Activated CD8-positive, alpha-beta T cell treated with anti-CD3 and anti-CD28 coated beads, Interleukin-2, amount 10 ng/mL, durations not matched to agents 7 days and 5 days (primary cell): Measurements from ENCODE around the gene FGFRL1. TPM values are rescaled to one million over a fixed set of nuclear protein-coding genes. Genes with fewer than 3 reads are reported as not detected.

Source experiments
- ATAC-seq: fragments of 150-1000 bp; cut with Tn5 transposase; one replicate; pipeline ENCODE4 v1.10.0; 2021; ENCODE audit warnings: moderate library complexity
- CTCF ChIA-PET: fragments of 350-600 bp; sonication (Branson Sonifier 250); formaldehyde crosslinking; loops from one replicate; lab custom pipeline; 2021; ENCODE audit warnings: antibody characterized with exemption; lab: Charles Lee
- POLR2A ChIA-PET: fragments of 350-600 bp; sonication (Branson Sonifier 250); formaldehyde crosslinking; loops from one replicate; lab custom pipeline; 2021; ENCODE audit warnings: antibody characterized with exemption; lab: Charles Lee
- DNase-seq: peaks from one replicate; pipeline ENCODE4 v3.0.0-alpha.2; 2020
- H3K27ac Mint-ChIP-seq: one replicate; pipeline ENCODE4 v1.8.0; 2021; ENCODE audit warnings: mild to moderate bottlenecking, mixed read lengths
- H3K27me3 Mint-ChIP-seq: one replicate; pipeline ENCODE4 v1.8.0; 2021; ENCODE audit warnings: low read depth, mixed read lengths
- H3K36me3 Mint-ChIP-seq: one replicate; pipeline ENCODE4 v1.8.0; 2021; ENCODE audit warnings: low read depth, mixed read lengths
- H3K4me1 Mint-ChIP-seq: one replicate; pipeline ENCODE4 v1.8.0; 2021; ENCODE audit warnings: low read depth, mixed read lengths
- H3K4me3 Mint-ChIP-seq: one replicate; pipeline ENCODE4 v1.8.0; 2021; ENCODE audit warnings: mild to moderate bottlenecking, mixed read lengths
- H3K9me3 Mint-ChIP-seq: one replicate; pipeline ENCODE4 v1.8.0; 2022; ENCODE audit warnings: mixed read lengths; ENCODE audit not compliant: insufficient read depth
- total RNA-seq, 2 experiments: library from RNA; stranded (reverse); gene quantifications; one replicate each; pipeline ENCODE4 v1.2.3, GENCODE V29; 2021

The FGFRL1 gene, protein sequence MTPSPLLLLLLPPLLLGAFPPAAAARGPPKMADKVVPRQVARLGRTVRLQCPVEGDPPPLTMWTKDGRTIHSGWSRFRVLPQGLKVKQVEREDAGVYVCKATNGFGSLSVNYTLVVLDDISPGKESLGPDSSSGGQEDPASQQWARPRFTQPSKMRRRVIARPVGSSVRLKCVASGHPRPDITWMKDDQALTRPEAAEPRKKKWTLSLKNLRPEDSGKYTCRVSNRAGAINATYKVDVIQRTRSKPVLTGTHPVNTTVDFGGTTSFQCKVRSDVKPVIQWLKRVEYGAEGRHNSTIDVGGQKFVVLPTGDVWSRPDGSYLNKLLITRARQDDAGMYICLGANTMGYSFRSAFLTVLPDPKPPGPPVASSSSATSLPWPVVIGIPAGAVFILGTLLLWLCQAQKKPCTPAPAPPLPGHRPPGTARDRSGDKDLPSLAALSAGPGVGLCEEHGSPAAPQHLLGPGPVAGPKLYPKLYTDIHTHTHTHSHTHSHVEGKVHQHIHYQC
- 10 to 100 TPM in 1 of 2 experiments, 1 to 10 TPM in 1; 8.1 to 10.1 TPM for total RNA-seq

DNA sequence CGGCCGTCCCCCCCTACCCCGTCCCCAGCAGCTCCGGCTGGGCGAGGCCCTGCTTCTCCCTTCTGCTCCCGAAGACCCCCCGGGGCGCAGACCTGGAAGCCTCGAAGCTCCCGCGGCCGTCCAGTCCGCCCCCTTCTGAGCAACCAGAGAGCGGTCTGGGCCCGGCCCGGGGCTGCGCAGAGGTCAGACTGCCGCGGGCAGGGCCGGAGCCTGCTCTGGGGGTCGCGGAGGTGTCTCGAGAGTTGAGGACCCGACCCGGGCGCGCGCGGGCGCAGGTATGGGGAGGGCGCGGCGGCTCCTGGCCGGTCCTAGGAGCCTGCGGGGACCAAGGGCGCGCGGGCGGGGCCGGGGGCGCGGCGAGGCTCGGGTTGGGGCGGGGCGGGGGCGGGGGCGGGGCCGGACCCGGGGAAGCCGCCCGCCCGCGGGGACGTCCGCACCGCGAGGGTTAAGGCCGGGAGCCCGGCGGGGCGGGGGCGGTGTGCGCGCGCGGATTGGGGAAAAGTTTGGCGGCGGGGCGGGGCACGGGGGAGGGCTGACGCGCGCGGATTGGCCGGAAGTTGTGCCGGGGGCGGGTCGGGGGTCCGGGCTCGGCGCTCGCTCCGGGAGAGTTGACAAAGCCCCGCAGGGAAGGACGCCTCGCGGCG, at the start of gene FGFRL1:
Gene FGFRL1, plus strand, starts transcription at position 605 of the 644 bp plus-strand sequence. CDS start 860 bp downstream, outside the sequence.
- CTCF ChIA-PET = interaction anchor here (1.7 kb wide), 1 partner anchor 24 kb away, joined by 6 read pairs; the partner anchor contains the start of gene IDUA
- POLR2A ChIA-PET = interaction anchor here (0.6 to 1.3 kb wide), 3 partner anchors 11 to 319 kb away, joined by 3 read pairs; no protein-coding TSS in a partner anchor

DNA sequence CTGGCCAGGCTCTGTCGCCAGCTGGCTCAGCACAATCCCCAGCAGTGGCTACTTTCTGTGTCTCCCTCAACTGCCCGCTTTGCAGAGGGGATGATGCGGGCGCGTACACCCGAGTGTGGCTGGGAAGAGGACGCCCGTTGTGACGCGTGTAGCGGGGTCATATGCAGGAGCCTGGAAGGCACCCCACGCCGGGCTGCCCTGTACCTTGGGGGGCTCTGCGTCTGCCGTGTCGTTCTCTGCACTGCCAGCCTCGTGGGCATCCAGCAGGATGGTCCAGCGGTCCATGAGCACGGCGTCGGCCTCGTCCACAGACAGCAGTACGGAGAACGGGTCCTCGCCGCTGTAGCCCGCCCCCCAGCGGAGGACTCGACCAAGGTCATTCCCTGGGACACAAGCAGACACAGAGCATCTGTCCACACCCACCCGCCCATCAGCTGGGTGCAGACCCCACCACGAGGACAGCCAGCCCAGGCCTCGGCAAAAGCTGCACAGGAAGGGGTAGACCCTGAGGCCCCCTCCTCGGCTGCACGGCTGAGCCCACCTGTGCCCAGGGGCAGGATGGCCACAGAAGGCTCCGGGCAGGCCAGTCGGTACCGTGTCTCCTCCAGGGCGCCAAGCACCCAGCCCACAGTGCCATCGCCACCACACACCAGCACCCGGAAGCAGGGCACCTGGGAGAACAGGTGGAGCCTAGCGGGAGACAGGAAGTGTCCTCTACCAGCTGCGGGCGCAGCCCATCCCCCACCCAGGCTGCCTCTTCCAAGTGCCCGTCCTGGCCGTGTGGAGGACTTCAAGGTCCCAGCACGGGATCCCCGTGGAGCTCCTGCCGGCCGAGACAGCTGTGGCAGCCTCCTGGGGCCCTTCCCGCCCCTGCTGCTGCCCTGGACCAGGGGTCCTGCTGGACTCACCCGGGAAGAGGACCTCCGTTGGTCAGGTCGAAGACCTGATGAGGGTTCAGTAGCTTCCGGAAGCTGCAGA, 48.9 kb upstream of the FGFRL1 start:
- ChIA-PET POLR2A (interaction anchor here (1.0 kb wide), 1 partner anchor 11 kb away, joined by 3 read pairs; the partner anchor contains the start of gene DGKQ), CTCF (no interaction called here)
- Mint-ChIP-seq H3K4me1 (no peaks in the 10 kb centered on the region), H3K4me3 (no peak overlapping the region), H3K27me3 (no peaks in the 10 kb centered on the region), H3K27ac (no peak overlapping the region), H3K9me3 (no peaks in the 10 kb centered on the region), H3K36me3 (peaks cover 3% of the 10 kb centered on the region)
- DNase-seq (no peak), ATAC-seq (no peak)

More for the DNA sequence above, at the start of gene FGFRL1:
- peak; percentile 95 for DNase-seq
- peaks cover 26% of the 10 kb centered on the region for H3K27me3 Mint-ChIP-seq
- peak within 1 kb of the TSS; percentile 66 for H3K4me3 Mint-ChIP-seq
- H3K4me1 Mint-ChIP-seq = peaks cover 21% of the 10 kb centered on the region
- H3K27ac Mint-ChIP-seq = peak within 1 kb of the TSS; percentile 87
- no peaks in the 10 kb centered on the region for H3K9me3 Mint-ChIP-seq
- ATAC-seq = peak; percentile 60
- no peaks in the 10 kb centered on the region for H3K36me3 Mint-ChIP-seq

DNA sequence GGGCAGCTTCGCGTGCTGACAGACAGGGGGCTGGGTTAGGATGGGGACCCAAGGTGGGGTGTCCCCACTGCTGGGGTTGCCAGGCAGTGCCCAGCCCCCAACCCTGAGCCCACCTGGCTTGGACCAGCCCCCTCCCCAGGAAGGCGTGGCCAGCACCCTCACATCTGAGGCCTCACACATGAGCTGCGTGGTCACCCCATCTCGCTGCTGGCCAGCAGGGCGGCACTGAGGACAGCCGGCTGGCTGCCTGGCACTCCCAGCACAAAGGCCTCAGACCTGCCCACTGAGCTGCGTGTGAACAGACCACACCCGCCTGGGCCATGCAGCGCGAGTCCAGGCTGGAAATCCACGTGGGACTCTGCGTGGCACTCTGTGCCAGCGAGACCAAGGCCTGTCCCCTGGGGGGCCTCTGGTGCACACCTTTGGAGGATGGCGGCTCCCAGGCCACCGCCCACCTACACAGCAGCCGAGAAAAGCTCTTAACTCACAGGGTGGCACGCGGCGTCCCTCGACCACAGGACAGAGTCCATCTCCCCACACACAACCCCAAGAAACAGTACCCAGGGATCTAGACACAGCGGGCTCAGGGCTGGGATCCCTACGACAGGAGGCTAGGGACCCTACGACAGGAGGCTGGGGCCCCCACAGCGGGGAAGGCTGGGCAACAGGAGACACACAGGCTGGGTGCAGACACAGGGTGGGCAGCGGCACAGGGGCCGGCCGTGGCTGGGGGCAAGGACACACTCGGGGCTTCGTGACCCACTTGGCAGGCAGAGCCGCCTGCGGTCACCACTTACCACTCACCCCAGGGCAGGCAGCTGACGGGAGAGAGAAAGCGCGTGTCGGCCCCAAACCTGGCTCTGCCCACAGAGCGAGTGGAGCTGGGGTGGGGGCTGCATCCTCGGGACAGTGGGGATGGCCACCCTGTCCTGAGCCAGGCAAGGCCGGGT, 47.9 kb upstream of the FGFRL1 start:
- no peaks in the 10 kb centered on the region for H3K4me1 Mint-ChIP-seq
- ATAC-seq = no peak

GRCh38 chr4:964346-965025, 46.9 kb upstream of the FGFRL1 start:
- H3K4me1 Mint-ChIP-seq = no peaks in the 10 kb centered on the region
- no peak for DNase-seq
- H3K4me3 Mint-ChIP-seq = no peak overlapping the region
- CTCF ChIA-PET = no interaction called here
- no peak for ATAC-seq
- POLR2A ChIA-PET = no interaction called here
- H3K9me3 Mint-ChIP-seq = no peaks in the 10 kb centered on the region
- H3K36me3 Mint-ChIP-seq = no peaks in the 10 kb centered on the region
- H3K27me3 Mint-ChIP-seq = no peaks in the 10 kb centered on the region
- no peak overlapping the region for H3K27ac Mint-ChIP-seq

More for the DNA sequence above, 47.9 kb upstream of the FGFRL1 start:
- POLR2A ChIA-PET = interaction anchor here (1.0 kb wide), 1 partner anchor 10 kb away, joined by 3 read pairs; the partner anchor contains the start of gene DGKQ
- no peak for DNase-seq
- no peak overlapping the region for H3K4me3 Mint-ChIP-seq
- no peaks in the 10 kb centered on the region for H3K36me3 Mint-ChIP-seq
- no peaks in the 10 kb centered on the region for H3K27me3 Mint-ChIP-seq
- H3K27ac Mint-ChIP-seq = peak overlapping the region; percentile 43
- no peaks in the 10 kb centered on the region for H3K9me3 Mint-ChIP-seq
- CTCF ChIA-PET = no interaction called here

DNA sequence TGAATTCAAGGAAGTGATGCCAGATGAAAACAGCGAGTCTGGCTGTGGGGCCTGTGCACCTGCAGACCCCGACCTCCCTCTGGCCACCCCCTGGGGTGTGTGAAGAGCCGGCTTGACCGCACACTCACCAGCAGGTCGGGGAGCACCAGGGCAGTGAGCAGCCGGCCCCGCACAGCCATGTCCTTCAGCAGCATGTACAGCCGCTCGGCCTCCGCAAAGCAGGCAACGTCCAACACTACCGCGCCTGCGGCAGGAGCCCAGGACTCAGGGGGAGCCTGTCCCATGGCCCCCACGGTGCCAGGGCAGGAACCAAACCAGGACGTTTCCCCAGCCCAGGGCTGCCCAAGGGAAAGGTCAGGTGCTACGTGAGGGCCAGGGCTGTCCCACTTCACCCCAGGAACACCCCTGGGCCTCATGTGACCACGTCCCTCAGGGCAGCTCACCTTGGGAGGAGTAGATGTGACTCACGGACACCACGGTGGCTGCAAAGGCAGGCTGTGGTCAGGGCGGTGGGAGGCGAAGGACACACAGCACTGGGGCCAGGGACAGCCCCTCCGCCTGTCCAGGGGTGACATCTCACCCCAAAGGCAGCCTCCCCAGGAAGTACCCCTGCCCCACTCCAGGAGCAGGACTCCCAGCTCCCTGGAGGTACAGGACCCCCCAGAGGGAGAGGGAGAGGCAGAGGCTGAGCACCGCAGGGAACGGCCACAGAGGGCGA, 46.2 kb upstream of the FGFRL1 start:
- no peaks in the 10 kb centered on the region for H3K36me3 Mint-ChIP-seq
- H3K4me3 Mint-ChIP-seq = no peak overlapping the region
- CTCF ChIA-PET = no interaction called here
- POLR2A ChIA-PET = no interaction called here
- DNase-seq = no peak
- H3K27ac Mint-ChIP-seq = no peak overlapping the region
- peaks cover 2% of the 10 kb centered on the region for H3K4me1 Mint-ChIP-seq
- no peak for ATAC-seq
- no peaks in the 10 kb centered on the region for H3K27me3 Mint-ChIP-seq
- no peaks in the 10 kb centered on the region for H3K9me3 Mint-ChIP-seq

GRCh38 chr4:965766-966134, 45.7 kb upstream of the FGFRL1 start:
- ATAC-seq (no peak), DNase-seq (no peak)
- H3K36me3 Mint-ChIP-seq = no peaks in the 10 kb centered on the region
- no peak overlapping the region for H3K4me3 Mint-ChIP-seq
- no peaks in the 10 kb centered on the region for H3K9me3 Mint-ChIP-seq
- no peak overlapping the region for H3K27ac Mint-ChIP-seq
- ChIA-PET CTCF (no interaction called here), POLR2A (no interaction called here)
- no peaks in the 10 kb centered on the region for H3K27me3 Mint-ChIP-seq
- H3K4me1 Mint-ChIP-seq = peaks cover 7% of the 10 kb centered on the region

DNA sequence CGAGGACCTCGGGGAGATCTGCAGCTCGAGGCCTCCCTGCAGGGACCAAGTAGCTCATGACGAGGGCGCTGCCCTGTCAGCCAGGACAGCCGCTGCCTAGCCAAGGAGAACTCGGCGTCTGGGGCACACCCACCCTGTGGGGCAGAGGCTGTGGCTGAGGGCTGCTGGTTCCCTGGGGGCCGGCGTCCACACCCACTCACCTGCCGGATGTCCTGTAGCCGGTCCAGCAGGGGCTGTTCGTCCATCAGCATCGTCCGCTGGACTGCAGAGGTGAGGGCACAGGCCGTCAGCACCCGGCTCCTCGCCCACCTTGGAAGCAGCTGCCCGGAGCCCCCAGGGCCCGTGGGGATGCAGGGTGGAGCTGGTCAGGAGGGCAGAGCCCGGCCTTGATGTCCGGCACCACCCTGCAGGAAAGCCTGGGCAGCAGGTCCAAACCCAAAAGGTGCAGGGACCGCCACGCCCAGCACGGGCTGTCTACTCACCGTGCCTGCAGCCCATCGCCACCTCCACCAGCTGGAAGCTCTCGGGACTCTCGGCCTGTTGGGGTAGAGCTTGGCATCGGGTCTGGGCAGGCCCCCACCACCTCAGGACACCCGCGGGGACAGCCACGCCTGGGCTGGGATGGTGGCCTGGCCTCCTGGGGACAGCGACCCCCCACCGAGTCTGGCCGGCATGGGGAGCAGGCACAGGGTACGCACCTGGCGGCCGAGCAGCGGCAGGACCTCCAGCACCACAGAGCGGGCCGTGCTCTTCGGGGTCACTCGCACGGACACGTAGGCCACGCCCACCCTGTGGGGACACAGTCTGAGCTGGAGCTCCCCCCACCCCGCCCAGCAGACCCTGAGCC, 44.9 kb upstream of the FGFRL1 start:
- H3K36me3 Mint-ChIP-seq = no peaks in the 10 kb centered on the region
- no peaks in the 10 kb centered on the region for H3K27me3 Mint-ChIP-seq
- no peak for ATAC-seq
- H3K27ac Mint-ChIP-seq = no peak overlapping the region
- H3K4me1 Mint-ChIP-seq = peaks cover 15% of the 10 kb centered on the region
- H3K4me3 Mint-ChIP-seq = no peak overlapping the region
- CTCF ChIA-PET = no interaction called here
- DNase-seq = no peak
- POLR2A ChIA-PET = no interaction called here
- no peaks in the 10 kb centered on the region for H3K9me3 Mint-ChIP-seq

DNA sequence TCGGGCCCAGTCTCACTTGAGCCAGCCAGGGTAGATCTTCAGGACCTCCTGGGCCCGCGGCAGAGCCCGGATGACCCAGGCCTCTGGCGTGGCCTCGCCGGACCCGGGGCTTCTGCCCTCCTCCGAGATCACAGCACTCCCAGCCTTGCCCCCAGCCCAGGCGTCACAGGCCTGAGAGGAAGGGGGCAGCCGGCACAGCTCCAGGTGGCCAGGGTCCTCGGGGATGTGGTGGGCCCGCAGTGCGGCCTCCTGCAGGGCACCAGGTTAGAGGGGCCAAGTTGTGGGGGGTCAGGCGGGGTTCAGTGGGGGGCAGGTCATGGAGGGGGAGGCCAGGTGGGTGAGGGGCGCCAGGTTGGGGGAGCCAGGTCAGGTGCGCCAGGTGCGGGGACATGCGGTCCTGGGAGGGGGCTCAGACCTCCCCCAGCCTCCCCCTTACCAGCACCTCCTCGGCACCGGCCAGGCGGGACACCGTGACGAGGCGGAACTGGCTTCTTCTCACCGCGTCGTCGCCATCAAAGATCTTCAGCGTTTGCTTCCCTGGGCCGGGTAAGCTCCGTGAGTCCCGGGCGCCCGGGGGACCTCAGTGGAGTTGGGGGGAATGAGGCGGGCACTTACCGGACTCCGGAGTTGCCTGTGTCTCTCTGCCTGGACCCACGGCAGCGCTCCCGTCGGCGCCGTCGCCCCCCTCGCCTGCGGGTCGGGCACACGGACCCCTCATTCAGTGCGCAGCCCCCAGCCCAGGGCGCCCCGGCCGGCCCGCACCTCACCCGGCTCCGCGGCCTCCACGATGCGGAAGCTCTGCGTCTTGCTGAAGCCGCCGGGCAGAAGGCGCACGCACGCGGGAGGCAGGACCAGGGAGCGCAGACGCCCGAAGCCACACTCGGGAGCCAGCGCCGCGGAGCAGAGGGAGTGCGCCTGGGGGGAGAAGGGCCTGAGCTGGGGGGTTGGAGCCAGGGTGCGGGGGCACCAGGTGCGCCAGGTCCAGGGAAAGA, 44.0 kb upstream of the FGFRL1 start:
- CTCF ChIA-PET = no interaction called here
- DNase-seq = no peak
- no peak overlapping the region for H3K27ac Mint-ChIP-seq
- no peaks in the 10 kb centered on the region for H3K36me3 Mint-ChIP-seq
- H3K4me1 Mint-ChIP-seq = peaks cover 17% of the 10 kb centered on the region
- no peaks in the 10 kb centered on the region for H3K9me3 Mint-ChIP-seq
- POLR2A ChIA-PET = no interaction called here
- H3K4me3 Mint-ChIP-seq = no peak overlapping the region
- ATAC-seq = no peak
- H3K27me3 Mint-ChIP-seq = no peaks in the 10 kb centered on the region
